Lower leg skin (tissue), 3 donors: ENCODE data around the gene FOXD1.

ENCODE experiments used
- POLR2A ChIP-seq, 2 donors: fragments of 450-650 bp; IDR thresholded peaks; one replicate each; pipeline ENCODE4 v1.6.1; 2016 to 2017; ENCODE audit warnings: antibody characterized with exemption in 2 of 2, mild to moderate bottlenecking in 1 of 2, moderate library complexity in 1 of 2
- TF ChIP-seq, protein P1 (sequence below), 3 donors: fragments of 450-650 bp; IDR thresholded peaks; one replicate each; pipeline ENCODE4 v1.5.1; 2016; ENCODE audit warnings: antibody characterized with exemption in 3 of 3, mild to moderate bottlenecking in 3 of 3, moderate library complexity in 2 of 3

- TF ChIP-seq, protein P1, sequence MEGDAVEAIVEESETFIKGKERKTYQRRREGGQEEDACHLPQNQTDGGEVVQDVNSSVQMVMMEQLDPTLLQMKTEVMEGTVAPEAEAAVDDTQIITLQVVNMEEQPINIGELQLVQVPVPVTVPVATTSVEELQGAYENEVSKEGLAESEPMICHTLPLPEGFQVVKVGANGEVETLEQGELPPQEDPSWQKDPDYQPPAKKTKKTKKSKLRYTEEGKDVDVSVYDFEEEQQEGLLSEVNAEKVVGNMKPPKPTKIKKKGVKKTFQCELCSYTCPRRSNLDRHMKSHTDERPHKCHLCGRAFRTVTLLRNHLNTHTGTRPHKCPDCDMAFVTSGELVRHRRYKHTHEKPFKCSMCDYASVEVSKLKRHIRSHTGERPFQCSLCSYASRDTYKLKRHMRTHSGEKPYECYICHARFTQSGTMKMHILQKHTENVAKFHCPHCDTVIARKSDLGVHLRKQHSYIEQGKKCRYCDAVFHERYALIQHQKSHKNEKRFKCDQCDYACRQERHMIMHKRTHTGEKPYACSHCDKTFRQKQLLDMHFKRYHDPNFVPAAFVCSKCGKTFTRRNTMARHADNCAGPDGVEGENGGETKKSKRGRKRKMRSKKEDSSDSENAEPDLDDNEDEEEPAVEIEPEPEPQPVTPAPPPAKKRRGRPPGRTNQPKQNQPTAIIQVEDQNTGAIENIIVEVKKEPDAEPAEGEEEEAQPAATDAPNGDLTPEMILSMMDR (IDR thresholded peaks at IDR 0.05): no peak
- TF ChIP-seq POLR2A (IDR thresholded peaks at IDR 0.05): no peak
These were observed 11.3 kb downstream of the FOXD1 start for GRCh38 chr5:73437101-73437776.
